Measurements from ENCODE around the gene IMPG2. TPM values are rescaled to one million over a fixed set of nuclear protein-coding genes. Genes with fewer than 3 reads are reported as not detected.

IMPG2 gene
- total RNA-seq, 4 donors from 2014 or later: 0.62 to 0.96 (median 0.81) TPM

- no peak overlapping the region for H3K27ac ChIP-seq
- no peaks in the 10 kb centered on the region for H3K4me1 ChIP-seq
- no peaks in the 10 kb centered on the region for H3K36me3 ChIP-seq
- ATAC-seq: no peak
- H3K9me3 ChIP-seq: no peaks in the 10 kb centered on the region
- 71 to 78% methylated on average over 1 to 2 of the region's 2 CpGs for WGBS, 2 donors (ENCODE audit: low coverage in 1 of 2)
- TF ChIP-seq, protein P1, sequence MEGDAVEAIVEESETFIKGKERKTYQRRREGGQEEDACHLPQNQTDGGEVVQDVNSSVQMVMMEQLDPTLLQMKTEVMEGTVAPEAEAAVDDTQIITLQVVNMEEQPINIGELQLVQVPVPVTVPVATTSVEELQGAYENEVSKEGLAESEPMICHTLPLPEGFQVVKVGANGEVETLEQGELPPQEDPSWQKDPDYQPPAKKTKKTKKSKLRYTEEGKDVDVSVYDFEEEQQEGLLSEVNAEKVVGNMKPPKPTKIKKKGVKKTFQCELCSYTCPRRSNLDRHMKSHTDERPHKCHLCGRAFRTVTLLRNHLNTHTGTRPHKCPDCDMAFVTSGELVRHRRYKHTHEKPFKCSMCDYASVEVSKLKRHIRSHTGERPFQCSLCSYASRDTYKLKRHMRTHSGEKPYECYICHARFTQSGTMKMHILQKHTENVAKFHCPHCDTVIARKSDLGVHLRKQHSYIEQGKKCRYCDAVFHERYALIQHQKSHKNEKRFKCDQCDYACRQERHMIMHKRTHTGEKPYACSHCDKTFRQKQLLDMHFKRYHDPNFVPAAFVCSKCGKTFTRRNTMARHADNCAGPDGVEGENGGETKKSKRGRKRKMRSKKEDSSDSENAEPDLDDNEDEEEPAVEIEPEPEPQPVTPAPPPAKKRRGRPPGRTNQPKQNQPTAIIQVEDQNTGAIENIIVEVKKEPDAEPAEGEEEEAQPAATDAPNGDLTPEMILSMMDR (IDR thresholded peaks at IDR 0.05): no peak
- TF ChIP-seq EP300 (IDR thresholded peaks at IDR 0.05): no peak
- TF ChIP-seq POLR2A (IDR thresholded peaks at IDR 0.05): no peak
- TF ChIP-seq POLR2AphosphoS5 (IDR thresholded peaks at IDR 0.05): no peak
- no peaks in the 10 kb centered on the region for H3K27me3 ChIP-seq
- H3K4me3 ChIP-seq: no peak overlapping the region
These were observed 64.9 kb downstream of the IMPG2 start for GRCh38 chr3:101255441-101255840.

DNA sequence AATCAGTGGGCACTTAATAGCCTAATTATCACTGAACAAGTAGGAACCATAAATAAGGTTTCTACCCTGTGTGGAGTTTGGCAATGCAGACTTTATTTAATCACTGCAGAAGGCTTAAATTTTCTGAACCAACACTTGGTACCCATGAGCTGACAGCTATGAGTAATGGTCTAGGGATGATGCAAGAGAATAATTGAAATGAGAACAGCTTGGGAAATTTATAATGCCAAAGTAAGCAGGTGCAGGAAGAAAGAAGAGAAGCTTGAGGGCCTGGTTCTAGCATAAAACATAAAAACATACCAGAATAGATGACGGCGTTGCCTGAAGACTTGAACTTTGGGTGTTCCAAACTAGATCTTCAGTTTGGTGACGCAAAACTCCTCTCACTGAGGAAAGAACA, 67.0 kb downstream of the IMPG2 start:
- Histone ChIP-seq H3K36me3 (no peaks in the 10 kb centered on the region), H3K4me1 (no peaks in the 10 kb centered on the region), H3K9me3 (no peaks in the 10 kb centered on the region), H3K27me3 (no peaks in the 10 kb centered on the region), H3K27ac (no peak overlapping the region), H3K4me3 (no peak overlapping the region)
- ATAC-seq: no peak
- WGBS, 2 donors (ENCODE audit: low coverage in 1 of 2): 93 to 94% methylated on average over 3 of the region's 3 CpGs
- TF ChIP-seq POLR2A (IDR thresholded peaks at IDR 0.05) (no peak), EP300 (IDR thresholded peaks at IDR 0.05) (no peak), POLR2AphosphoS5 (IDR thresholded peaks at IDR 0.05) (no peak)
- TF ChIP-seq, protein P1 (IDR thresholded peaks at IDR 0.05): no peak

- TF ChIP-seq POLR2A (IDR thresholded peaks at IDR 0.05): no peak
- TF ChIP-seq, protein P1 (IDR thresholded peaks at IDR 0.05): no peak
- no peaks in the 10 kb centered on the region for H3K27me3 ChIP-seq
- H3K36me3 ChIP-seq: no peaks in the 10 kb centered on the region
- 100% methylated on average over 2 of the region's 2 CpGs for WGBS, 2 donors (ENCODE audit: low coverage in 1 of 2)
- no peaks in the 10 kb centered on the region for H3K4me1 ChIP-seq
- ATAC-seq: no peak
- H3K27ac ChIP-seq: no peak overlapping the region
- no peaks in the 10 kb centered on the region for H3K9me3 ChIP-seq
- H3K4me3 ChIP-seq: no peak overlapping the region
These were observed 67.4 kb downstream of the IMPG2 start for GRCh38 chr3:101252945-101253344.

GRCh38 chr3:101252307-101252706, 68.1 kb downstream of the IMPG2 start:
- ATAC-seq: no peak
- no peak overlapping the region for H3K27ac ChIP-seq

DNA sequence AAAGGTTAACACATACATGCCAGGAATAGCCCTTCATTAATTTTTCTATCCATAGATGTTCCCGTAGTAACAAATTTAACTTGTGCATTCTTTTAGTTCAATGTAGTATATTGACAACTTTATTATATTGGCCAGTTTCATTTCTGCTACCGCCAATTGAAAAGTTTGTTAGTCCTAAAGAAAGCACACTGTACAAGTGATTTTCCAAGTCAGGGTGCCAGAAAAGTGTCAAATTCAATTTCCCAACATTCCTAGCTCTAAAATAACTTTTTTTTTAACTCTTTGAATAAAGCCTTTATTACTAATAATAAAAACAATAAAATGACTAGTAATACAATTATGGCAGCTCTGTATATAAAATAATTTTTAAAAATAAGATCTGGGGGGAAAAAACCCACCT, 68.9 kb downstream of the IMPG2 start:
- no peak overlapping the region for H3K27ac ChIP-seq
- WGBS, 2 donors (ENCODE audit: low coverage in 1 of 2): 83 to 88% methylated on average over 2 of the region's 2 CpGs
- no peak for TF ChIP-seq EP300 (IDR thresholded peaks at IDR 0.05)
- TF ChIP-seq POLR2A (IDR thresholded peaks at IDR 0.05): no peak
- TF ChIP-seq POLR2AphosphoS5 (IDR thresholded peaks at IDR 0.05): no peak
- TF ChIP-seq, protein P1 (IDR thresholded peaks at IDR 0.05): no peak
- no peak overlapping the region for H3K4me3 ChIP-seq
- ATAC-seq: no peak
- H3K27me3 ChIP-seq: no peaks in the 10 kb centered on the region
- no peaks in the 10 kb centered on the region for H3K9me3 ChIP-seq
- no peaks in the 10 kb centered on the region for H3K4me1 ChIP-seq
- H3K36me3 ChIP-seq: no peaks in the 10 kb centered on the region

More at GRCh38 chr3:101252307-101252706, 68.1 kb downstream of the IMPG2 start:
- Histone ChIP-seq H3K27me3 (no peaks in the 10 kb centered on the region), H3K4me3 (no peak overlapping the region), H3K4me1 (no peaks in the 10 kb centered on the region), H3K36me3 (no peaks in the 10 kb centered on the region), H3K9me3 (no peaks in the 10 kb centered on the region)
- 88 to 100% methylated on average over 1 of the region's 1 CpG for WGBS, 2 donors (ENCODE audit: low coverage in 1 of 2)
- no peak for TF ChIP-seq EP300 (IDR thresholded peaks at IDR 0.05)
